Stimulated activated CD4-positive, alpha-beta T cell treated with anti-CD3 and anti-CD28 coated beads, TNF-alpha, amount 100 ng/mL, for 48 hours (primary cell): ENCODE measurements around the gene GLS2.
"Not testable (repeated sequence)": the region's sequence is repeated elsewhere in the genome, so short reads cannot be mapped to it uniquely, and the experiment has no call there.

ENCODE experiments used
- DNase-seq, 3 donors: peaks; one replicate each; pipeline ENCODE4 v3.0.0-alpha.2; 2020; ENCODE audit warnings: low read depth in 3 of 3

The GLS2 gene

DNA sequence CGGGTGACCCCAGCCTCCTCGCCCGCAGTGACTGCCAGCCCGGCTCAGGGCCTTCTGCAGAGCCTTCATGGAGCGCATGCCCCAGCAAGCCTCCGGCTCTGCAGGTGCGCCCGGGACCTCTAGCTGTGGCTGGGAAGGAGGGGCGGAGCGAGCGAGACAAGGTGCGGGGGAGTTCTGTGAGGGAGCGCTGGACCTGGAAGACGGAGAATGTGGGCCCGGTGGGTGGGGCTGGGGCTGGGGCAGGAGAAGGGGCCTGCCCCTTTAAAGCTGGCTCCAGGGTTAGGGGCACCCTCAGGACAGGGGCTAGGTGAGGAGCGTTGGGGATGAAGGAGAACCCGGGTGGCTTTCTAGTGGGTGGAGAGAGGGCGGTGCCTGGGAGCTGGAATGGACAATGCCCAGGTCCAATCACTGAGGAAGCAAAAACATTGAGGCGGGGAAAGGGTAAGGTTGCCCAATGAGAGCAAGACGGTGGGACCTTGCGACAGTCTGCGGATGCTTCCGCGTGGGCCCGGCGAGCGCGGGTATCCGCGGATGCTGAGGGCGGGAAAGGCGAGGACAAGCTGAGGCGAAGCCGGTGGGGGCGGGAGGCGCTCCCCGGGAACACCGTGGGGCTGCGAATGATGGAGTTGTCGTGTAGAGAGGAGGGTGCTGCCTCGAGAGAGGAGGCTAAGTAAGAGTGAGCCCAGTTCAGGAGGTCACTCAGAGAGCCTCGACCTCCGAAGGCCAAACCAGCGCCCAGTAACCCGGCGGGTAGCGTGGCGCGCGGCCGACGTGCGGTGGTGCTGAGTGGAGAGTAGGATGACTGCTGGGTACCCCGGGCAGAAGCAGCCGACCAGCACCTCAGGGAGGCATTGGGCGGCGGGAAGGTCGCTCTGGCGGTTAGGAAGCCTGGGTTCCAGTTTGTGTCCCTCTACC, at the start of gene GLS2:
Gene GLS2, minus strand, starts transcription at position 121 of the 915 bp plus-strand sequence. Its CDS starts 43 bp downstream, at position 78.
- peak; percentile 47 to 64 (median 64) for DNase-seq

DNA sequence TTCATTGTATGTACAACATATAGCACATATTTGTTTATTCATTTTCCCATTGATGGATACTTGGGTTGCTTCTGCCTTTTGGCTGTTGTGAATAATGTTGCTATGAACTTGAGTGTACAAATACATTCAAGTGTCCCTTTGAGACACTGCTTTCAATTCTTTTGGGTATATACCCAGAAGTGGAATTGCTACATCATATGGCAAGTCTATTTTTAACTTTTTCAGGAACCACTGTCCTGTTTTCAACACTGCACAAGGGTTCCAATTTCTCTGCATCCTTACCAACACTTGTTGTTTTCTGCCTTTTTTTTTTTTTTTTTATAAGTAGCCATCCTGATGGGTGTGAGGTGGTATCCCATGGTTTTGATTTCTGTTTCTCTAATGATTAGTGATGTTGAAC, 49.6 kb upstream of the GLS2 start:
- DNase-seq: no peak

DNA sequence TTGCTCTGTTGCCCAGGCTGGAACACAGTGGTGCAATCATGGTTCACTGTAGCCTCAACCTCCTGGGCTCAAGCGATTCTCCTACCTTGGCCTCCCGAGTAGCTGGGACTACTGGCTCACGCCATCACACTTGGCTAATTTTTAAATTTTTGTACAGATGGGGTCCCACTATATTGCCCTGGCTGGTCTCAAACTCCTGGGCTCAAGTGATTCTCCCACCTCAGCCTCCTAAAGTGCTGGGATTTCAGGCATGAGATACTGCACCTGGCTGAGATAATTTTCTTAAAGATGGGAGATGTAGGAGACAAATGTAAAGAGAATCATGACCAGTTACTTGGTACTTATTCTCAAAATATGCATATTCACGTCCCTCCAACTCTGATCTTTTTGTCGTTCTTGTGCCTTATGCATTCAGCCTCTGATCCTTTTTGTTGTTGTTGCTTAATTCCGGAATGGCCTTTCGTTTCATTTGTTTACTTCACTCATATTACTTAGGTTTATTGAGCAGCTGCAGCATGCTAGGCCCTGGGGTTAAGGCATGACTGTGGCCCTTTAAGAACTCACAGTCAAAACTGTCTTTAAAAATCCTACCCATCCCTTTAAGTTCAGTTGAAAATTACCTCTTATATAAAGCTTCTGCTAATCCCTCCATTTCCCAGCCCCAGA, 42.6 kb upstream of the GLS2 start:
- no peak for DNase-seq

- no peak for DNase-seq
Observed at GRCh38 chr12:56529656-56530055, 41.7 kb upstream of the GLS2 start.

- DNase-seq: no peak
Observed at GRCh38 chr12:56528846-56529245, 40.9 kb upstream of the GLS2 start.

DNA sequence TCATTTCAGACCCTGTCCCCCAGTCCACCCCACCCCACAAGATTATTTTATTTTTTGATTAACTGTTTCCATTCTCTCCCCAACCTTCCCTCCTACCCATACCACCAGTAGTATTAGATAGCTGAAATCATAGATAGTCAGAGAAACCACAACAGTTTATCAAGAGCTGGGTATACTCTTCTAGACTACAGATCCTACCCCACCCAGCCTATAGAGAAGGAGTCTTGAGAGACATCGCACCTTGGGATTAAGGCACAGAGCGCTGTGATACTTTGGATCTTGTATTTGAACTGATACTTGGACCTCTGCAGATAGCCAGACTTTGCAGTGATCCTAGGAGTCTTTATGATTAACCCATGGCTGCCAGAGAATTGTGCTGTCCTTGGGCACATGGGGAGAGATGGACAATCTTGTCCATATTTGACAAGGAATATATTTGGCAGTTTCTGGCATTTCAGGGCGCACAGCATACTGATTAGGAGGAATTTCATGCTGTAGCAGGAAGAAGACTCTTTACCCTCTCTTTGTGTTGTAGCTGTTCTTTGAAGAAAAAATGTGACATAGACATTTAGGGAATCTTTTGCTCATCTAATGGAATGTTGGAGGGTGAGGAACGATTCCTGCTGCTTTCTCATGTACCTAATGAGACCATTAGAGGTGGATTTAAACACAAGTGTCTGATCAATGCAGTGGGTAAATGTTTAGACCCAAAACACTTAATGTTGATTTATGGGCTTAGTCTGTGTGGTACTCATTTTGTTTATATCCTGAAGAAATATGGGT, 34.6 kb upstream of the GLS2 start:
- no peak for DNase-seq

DNA sequence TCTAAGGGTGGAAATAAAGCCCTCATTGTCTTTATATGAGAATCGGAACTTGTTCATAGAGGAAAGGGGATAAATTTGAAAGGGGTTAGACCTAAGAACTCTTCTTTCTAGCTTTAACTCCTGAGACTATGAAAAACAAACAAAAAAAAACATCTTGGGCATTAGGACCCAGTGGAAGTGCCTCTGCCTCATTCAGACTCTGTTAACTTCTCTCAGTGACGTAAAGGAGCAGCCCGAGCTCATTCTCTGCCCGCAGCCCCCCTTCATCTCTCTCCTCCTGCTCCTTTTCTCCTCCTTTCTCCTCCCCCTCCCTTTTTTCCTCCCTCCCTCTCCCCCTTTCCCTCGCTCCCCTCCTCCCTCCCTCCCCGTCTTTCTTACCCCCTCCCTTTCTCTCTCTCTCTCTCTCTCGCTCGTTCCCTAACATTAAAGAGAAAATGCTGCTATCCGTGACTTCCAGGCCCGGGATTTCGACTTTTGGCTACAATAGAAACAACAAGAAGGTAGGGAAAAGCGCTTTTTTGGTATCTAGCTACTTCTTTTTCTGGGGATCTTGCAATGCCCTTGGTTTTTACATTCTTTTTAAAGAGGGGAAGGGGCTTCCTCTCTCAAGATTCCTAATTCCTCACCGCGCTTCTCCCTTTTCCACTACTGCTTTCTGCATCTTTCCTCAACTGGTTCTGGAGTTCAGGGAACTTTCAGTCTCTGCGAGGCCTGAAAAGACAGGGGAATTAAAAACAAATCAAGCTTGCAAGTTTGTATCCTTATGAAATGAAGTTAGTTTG, 33.8 kb upstream of the GLS2 start, which contains the start of gene RBMS2:
Gene RBMS2, plus strand, starts transcription at position 231 of the 782 bp plus-strand sequence. Its CDS starts 204 bp downstream, at position 435.
- DNase-seq: peak in 1 of 3 donors; percentile 22

DNA sequence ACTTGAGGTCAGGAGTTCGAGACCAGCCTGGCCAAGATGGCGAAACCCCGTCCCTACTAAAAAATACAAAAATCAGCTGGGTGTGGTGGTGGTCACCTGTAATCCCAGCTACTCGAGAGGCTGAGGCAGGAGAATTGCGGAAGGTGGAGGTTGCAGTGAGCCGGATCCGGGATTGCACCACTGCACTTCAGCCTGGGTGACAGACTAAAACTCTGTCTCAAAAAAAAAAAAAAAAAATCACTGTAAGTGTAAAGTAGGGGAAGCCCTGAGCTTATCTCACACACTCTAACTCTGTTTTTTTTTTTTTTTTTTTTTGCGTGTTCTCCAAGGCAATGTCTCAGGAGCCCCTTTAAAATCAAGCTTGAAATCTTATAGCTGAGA, 33.2 kb upstream of the GLS2 start:
- no peak for DNase-seq

DNA sequence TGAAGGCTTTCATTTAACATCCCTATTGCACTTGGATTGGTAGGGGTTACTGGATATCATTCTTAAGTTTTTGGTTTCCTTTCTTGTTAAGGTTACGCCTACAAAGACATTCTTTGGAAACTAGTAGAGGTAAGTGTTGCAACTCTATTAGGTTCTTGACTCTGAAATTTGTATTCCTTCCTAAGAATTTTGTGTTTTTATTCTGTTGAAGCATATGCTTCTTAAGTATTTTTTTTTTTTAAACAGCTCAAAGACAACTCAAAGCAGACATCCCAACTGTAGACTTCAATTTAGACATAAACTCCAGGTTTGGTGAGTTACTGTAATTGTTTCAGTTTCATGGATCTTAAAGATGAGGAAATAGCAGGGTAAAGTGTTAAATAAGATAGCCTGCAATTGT, 32.5 kb upstream of the GLS2 start:
- no peak for DNase-seq

- DNase-seq: no peak
Observed at GRCh38 chr12:56520048-56520447, 32.1 kb upstream of the GLS2 start.

DNA sequence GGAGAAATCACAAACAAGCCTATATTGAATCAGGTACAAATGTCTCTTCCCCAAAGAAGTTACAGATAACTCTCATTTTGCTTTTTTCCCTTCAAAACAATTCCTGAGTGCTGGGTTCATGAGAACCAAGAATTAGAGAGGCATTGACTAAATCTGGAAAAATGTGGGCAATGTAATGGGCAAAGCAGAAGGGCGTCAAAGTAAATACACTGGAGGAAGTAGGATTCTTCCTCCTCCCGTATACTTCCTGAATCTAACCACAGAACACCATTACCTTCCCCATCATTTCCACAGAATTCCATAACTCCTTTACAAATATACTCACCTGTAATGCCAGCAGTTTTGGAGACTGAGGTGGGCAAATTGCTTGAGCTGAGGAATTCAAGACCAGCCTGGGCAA, 30.6 kb upstream of the GLS2 start:
- DNase-seq: no peak

DNA sequence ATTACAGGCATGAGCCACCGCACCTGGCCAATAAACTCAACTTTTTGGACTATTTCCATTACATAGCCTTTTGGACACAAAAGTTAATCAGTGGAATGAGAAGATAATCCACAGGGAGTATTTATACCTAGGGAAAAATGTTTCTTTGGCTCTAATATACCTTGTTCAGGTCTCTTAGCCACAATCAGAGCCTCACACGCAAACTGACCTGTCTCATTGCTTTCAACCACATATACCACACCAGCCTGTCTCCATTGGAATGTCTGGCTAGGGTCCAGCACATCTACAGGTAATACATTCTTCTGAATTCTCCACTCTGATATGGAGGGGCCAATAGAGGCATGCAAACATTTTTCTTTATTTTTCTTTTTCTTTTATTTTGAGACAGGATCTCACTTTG, 29.9 kb upstream of the GLS2 start:
- DNase-seq: no peak

GRCh38 chr12:56514014-56514318, 26.0 kb upstream of the GLS2 start:
- DNase-seq: not testable (repeated sequence)

- DNase-seq: no peak
Observed at GRCh38 chr12:56510786-56511185, 22.8 kb upstream of the GLS2 start.

GRCh38 chr12:56499879-56500278, 11.9 kb upstream of the GLS2 start:
- not testable (repeated sequence) for DNase-seq

GRCh38 chr12:56499452-56499851, 11.5 kb upstream of the GLS2 start:
- not testable (repeated sequence) for DNase-seq

DNA sequence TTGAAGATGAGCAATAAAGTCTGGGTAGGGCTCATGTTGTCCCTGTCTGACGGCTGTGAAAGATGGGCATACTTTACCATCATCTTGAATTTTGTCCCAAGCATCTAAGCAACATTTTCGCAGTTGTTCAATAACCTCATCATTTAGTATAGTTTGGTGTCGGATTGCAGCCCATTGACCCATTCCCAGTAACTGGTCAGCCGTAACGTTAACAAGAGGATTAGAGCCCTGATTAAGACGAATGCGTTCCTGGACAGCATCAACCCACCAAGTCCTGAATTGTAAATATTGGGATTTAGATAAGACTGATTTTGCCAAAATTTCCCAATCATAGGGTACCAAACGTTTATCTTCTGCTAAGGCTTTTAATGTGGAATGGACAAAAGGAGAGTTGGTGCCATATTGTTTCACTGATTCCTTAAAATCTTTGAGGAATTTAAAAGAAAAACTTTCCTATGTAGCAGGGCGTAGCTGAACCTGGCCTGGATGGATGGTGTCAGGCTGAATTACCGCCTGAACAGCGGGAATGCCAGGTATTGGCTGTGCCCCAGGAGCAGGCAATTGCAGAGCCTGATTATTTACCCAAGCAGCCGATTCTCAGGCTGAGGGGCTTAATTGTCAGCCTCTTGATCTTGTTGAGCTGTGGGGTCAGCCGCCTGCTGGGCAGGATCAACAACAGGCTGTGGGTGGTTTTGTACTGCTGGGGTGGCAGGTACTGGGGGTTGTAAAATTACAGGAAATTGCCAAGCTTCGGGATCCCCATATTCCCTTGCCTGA, 10.4 kb upstream of the GLS2 start:
- not testable (repeated sequence) for DNase-seq

DNA sequence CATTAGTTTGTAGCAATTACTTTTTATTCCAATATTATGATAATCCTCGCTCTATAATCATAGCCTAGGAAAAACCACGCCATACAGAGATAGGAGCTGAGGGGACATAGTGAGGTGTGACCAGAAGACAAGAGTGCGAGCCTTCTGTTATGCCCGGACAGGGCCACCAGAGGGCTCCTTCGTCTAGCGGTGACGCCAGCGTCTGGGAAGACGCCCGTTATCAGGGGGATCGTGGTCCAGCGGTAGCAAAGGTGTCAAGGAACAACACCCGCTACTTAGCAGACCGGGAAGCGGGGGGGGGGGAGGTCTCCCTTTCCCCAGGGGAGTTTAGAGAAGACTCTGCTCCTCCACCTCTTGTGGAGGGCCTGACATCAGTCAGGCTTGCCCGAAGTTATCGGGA, 8.7 kb upstream of the GLS2 start:
- DNase-seq: peak in 1 of 3 donors; percentile 51

GRCh38 chr12:56494481-56494880, 6.5 kb upstream of the GLS2 start:
- not testable (repeated sequence) for DNase-seq

DNA sequence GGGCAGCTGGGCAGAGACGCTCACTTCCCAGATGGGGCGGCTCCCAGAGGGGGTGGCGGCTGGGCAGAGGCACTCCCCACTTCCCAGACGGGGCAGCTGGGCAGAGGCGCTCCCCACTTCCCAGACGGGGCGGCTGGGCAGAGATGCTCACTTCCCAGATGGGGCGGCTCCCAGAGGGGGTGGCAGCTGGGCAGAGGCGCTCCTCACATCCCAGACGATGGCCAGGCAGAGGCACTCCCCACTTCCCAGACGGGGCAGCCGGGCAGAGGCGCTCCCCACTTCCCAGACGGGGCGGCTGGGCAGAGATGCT, 6.1 kb upstream of the GLS2 start:
- DNase-seq: not testable (repeated sequence)
